Medulla oblongata (tissue), 1 donor: ENCODE results near the gene SLC29A4.
"Not testable (repeated sequence)": the region's sequence is repeated elsewhere in the genome, so short reads cannot be mapped to it uniquely, and the experiment has no call there.

Experiments
- DNase-seq: peaks from one replicate; pipeline ENCODE4 v3.0.0-alpha.2; 2015; ENCODE audit errors: extremely low spot score

Gene SLC29A4

GRCh38 chr7:5274985-5275431 is 7.7 kb upstream of the SLC29A4 start:
- not testable (repeated sequence) for DNase-seq

GRCh38 chr7:5275510-5275909 is 7.2 kb upstream of the SLC29A4 start:
- not testable (repeated sequence) for DNase-seq

- not testable (repeated sequence) for DNase-seq
Observed at GRCh38 chr7:5276123-5276522, 6.6 kb upstream of the SLC29A4 start.

GRCh38 chr7:5276611-5277010 is 6.1 kb upstream of the SLC29A4 start:
- no peak for DNase-seq

- no peak for DNase-seq
Observed at GRCh38 chr7:5278766-5279165, 4.0 kb upstream of the SLC29A4 start.

- no peak for DNase-seq
Observed at GRCh38 chr7:5279734-5280133, 3.0 kb upstream of the SLC29A4 start.

GRCh38 chr7:5281598-5282500 is 894 bp upstream of the SLC29A4 start:
- DNase-seq = not testable (repeated sequence)

- DNase-seq = no peak
Observed at GRCh38 chr7:5283421-5284303, 919 bp downstream of the SLC29A4 start.

- DNase-seq = peak; percentile 62
Observed at GRCh38 chr7:5284304-5285281, 1.9 kb downstream of the SLC29A4 start.

- DNase-seq = no peak
Observed at GRCh38 chr7:5286933-5287332, 4.2 kb downstream of the SLC29A4 start.

- DNase-seq = not testable (repeated sequence)
Observed at GRCh38 chr7:5287373-5287772, 4.6 kb downstream of the SLC29A4 start.

GRCh38 chr7:5287802-5288201 is 5.1 kb downstream of the SLC29A4 start:
- no peak for DNase-seq

- not testable (repeated sequence) for DNase-seq
Observed at GRCh38 chr7:5288560-5288959, 5.8 kb downstream of the SLC29A4 start.

- DNase-seq = no peak
Observed at GRCh38 chr7:5289355-5289754, 6.6 kb downstream of the SLC29A4 start.

- DNase-seq = no peak
Observed at GRCh38 chr7:5291301-5291700, 8.6 kb downstream of the SLC29A4 start.

GRCh38 chr7:5291711-5292335 is 9.1 kb downstream of the SLC29A4 start:
- not testable (repeated sequence) for DNase-seq

GRCh38 chr7:5294169-5294987 is 11.6 kb downstream of the SLC29A4 start:
- no peak for DNase-seq

GRCh38 chr7:5295039-5296014 is 12.6 kb downstream of the SLC29A4 start:
- DNase-seq = no peak
